Caki2 (cell line): ENCODE measurements around the gene GPALPP1. TPM values are rescaled to one million over a fixed set of nuclear protein-coding genes. Genes with fewer than 3 reads are reported as not detected.
"Not testable (repeated sequence)": the region's sequence is repeated elsewhere in the genome, so short reads cannot be mapped to it uniquely, and the experiment has no call there.

Experiments used
- DNase-seq: peaks from one replicate; pipeline ENCODE4 v3.0.0-alpha.2; 2015; ENCODE audit warnings: low read depth
- in situ Hi-C: cut with HindIII; loops from 2 replicates; pipeline ENCODE4 v1.10.0; 2016; ENCODE audit warnings: low sequenced_read_pairs, low pct_unique_long_range_greater_than_20kb, mixed read lengths
- total RNA-seq: library from RNA; depleted of rRNA; stranded (reverse); fragments of >200 nt; shearing (Covaris generic); gene quantifications from 2 replicates; pipeline ENCODE4 v1.2.3, GENCODE V29; 2014; ENCODE audit warnings: low replicate concordance

Gene GPALPP1
- total RNA-seq, 1 experiment from 2014 or later, result 13.8 TPM

DNA sequence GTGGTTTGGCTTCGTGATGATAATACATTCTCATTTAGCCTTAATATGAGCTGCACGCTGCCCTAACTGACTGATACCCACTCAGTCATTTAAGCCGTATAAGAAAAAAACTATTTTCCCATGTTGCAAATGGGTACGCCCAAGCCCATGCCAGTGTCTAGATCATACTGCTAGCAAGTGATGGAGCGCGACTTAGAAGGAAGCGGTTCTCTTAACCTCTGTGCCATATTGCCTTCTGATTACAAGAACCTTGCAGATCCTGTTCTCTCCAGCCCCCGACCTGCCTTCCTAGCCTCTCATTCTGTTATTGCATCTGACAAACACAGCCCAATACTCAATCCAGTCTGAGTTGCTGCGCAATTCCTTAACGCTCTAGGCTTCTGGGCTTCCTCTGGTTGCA, 603 bp downstream of the GPALPP1 start:
- DNase-seq, result no peak
- in situ Hi-C loops, result no loop called here

DNA sequence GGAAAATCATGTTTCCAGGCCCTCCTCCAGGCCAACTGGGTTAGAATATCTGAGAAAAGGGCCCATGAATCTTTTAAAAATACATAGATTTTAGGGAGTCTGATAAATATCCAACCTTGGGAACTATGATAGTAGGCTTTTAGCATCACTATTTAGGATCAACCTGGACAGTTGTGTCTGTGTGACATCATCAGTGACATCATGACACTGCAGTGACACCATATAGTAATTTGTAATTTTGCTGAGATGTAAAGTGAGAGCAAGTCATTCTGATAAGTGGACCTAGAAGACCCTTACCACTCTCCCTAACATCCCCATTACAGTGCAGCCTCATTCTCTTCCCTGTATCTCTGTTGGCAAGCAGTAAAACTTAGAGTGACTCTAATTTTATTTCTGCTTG, 14.1 kb downstream of the GPALPP1 start:
- in situ Hi-C loops, result no loop called here
- DNase-seq, result no peak

DNA sequence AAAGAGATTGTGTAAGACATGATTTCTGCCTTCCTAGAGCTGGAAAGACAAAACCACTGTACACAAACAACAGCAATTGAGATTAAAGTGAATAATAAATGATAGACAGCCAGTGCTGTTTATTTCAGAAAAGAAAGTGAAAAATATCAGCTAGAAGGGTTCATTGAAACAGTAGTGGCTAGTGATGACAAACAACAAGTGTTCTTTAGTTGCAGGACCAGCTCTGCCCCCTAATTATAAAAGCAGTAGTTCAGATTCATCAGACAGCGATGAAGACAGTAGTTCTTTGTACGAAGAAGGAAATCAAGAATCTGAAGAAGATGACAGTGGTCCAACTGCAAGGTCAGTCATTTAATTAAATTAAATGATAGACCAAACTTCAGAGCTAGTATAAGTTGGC, 14.8 kb downstream of the GPALPP1 start:
- no peak for DNase-seq
- in situ Hi-C loops, result no loop called here

DNA sequence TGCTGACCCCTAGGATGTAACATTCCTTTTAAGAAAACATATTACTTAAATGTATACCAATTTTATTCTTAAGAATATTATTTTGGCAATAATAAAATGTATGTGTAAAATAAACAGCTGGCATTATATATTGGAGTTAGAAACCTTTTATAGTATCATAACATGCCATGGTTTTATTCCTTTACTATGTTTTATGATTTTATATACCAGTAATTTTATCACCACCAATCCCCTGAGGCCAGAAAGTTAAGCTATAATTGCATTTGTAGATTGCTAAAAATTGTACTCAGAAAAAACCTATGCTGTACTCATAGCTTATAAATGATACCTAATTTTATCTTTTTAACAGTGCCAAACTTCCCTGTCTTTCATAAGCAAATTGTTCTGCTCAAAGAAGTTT, 17.9 kb downstream of the GPALPP1 start:
- in situ Hi-C loops, result no loop called here
- DNase-seq, result no peak

DNA sequence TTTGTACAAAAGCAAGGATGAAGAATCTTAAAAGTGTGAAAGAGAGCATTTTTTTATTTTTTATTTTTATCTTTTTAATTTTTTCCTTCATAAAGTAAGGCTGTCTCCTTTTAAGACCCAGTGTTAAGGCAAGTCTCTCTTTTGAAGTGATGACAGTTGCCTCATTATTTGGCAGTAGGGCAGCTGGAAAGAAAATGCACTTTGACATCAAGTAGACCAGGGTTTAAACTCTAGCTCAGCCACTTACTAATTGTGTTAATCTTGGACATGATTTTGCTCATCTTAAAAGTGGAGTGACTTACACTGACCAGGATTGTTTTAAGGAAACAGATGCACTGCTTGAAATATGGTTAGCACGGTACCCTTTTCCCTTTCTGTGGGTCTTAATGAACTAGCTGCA, 18.5 kb downstream of the GPALPP1 start:
- DNase-seq, result no peak
- in situ Hi-C loops, result no loop called here

DNA sequence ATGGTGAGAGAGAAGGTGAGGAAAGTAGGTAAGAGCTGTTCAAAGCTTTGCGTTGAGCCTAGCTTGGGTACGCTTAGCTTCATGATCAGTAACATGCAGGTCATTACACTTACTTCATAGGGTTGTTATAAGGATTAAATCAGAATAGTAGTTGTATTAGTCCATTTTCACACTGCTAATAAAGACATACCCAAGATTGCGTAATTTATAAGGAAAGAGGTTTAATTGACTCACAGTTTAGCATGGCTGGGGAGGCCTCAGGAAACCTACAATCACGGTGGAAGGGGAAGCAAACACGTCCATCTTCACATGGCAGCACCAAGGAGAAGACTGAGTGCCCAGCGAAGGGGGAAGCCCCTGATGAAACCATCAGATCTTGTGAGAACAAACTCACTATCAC, 21.9 kb downstream of the GPALPP1 start:
- no peak for DNase-seq
- in situ Hi-C loops, result no loop called here

DNA sequence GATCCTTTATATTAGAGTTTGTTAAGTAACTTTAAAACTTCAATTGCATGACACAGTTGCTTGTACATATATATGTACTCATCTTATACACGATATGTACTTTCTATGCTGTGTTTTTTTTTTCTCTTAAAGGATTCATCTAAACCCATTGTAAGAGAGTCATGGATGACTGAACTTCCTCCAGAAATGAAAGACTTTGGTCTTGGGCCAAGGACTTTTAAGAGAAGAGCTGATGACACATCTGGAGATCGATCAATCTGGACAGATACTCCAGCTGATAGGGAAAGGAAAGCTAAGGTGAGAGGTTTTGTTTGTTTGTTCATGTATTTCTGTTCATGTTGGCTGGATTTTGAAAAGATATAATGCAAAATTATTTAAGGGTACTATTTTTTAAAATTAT, 26.0 kb downstream of the GPALPP1 start:
- DNase-seq, result no peak
- in situ Hi-C loops, result no loop called here

DNA sequence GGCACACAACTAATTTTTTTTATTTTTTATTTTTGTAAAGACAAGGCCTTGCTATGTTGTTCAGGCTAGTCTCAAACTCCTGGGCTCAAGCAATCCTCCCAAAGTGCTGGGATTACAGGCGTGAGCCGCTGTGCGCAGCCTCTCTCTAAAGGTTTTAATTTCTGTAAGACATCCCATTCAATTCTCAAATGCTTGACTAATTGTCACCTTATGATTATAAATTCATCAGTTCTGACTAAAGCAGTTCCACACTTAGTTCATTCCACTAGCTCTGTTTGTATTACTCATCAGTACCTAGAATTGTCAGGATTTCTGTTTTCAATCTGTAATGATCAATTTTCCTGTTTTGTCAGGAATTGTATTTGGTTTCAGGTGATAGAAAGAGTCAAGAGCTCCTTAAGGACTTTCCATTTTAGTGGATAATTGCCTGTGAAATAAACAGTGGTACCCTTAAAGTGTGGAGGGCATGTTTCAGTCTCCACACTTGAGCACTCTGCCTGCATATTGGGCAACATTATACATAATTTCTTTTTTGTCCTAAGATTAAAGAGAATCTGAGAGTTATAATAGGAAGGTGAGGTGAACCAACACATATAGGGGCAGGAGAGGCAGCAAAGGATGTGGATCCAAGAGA, 27.6 kb downstream of the GPALPP1 start:
- no peak for DNase-seq
- in situ Hi-C loops, result no loop called here

DNA sequence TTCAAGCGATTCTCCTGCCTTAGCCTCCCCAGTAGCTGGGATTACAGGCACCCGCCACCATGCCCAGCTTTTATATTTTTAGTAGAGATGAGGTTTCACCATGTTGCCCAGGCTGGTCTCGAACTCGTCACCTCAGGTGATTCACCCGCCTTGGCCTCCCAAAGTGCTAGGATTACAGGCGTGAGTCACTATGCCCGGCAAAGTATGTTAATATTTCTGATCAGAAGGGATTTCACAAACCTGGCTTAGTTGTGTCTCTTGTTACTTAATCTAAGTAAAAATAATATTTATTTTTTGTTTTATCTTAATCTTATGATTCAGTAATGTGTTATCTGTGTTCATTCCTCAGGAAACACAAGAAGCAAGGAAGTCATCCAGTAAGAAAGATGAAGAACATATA, 30.6 kb downstream of the GPALPP1 start:
- DNase-seq, in situ Hi-C loops: not testable (repeated sequence)

DNA sequence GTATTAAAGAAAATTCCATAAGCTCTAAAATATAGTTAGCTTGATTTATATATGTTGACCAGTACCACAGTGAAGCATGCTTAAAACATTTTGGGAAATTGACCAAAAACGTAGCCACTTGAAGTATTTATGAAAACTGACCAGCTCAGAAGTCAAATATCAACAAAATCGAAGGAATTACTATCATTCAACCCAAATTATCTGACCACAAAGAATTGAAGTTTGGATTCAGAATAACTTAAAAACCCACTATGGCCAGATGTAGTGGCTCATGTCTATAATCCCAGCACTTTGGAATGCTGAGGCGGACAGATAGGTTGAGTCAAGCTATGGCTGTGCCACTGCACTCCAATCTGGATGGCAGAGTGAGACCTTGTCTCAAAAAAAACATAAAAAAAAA, 31.9 kb downstream of the GPALPP1 start:
- in situ Hi-C loops, result no loop called here
- no peak for DNase-seq

DNA sequence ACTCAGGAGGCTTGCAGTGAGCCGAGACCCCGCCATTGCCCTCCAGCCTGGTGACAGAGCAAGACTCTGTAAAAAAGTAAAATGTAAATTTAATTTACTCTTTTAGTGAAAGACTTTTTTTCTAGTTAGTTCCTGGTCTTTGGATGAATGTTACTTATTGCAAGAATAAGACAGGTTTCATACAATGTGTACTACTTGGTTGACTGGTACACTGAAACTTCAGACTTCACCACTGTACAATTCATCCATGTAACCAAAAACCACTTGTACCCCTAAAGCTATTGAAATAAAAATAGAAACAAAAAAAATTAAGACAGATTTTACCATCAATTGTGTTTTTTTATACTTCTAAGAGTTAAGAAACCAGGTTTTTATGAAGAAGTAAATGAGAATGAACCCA, 35.5 kb downstream of the GPALPP1 start:
- in situ Hi-C loops, result no loop called here
- DNase-seq, result no peak

DNA sequence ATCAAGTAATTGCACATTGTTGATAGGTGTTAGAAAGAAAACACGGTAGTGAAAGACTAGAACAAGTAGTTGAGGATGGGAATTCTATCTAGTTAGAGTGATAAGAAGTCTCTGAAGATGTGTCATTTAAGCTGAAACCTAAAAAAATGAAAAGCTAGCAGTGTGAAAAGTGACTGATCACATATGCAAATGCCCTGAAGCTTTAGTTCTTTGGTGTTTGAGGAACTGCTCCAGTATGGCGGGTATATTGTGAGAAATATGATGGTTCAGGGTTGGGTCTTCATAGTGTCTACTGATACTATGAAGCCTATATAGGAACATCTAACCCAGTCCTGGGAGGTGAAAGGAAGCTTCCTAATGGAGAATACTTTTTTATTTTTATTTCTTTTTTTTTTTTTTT, 45.0 kb downstream of the GPALPP1 start:
- in situ Hi-C loops, result no loop called here
- no peak for DNase-seq

DNA sequence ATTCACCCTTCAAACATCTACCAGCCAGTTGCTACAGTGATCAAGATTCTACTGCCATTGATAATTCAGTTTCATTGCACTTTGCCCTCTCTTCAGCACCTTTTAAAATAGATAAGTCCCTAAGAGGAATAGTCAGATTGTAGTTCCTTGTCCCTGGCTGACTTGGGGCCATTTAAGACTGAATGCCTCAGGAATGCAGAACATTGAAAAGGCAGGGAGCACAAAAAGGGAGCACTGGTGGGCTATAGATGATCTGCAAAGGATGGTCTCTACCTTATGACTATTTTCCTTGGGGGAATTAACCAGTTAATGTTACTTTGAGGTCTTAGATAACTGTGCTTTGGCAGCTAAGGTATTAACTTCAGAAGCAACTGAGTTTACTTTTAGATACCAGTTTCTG, 46.9 kb downstream of the GPALPP1 start:
- in situ Hi-C loops, result no loop called here
- no peak for DNase-seq

DNA sequence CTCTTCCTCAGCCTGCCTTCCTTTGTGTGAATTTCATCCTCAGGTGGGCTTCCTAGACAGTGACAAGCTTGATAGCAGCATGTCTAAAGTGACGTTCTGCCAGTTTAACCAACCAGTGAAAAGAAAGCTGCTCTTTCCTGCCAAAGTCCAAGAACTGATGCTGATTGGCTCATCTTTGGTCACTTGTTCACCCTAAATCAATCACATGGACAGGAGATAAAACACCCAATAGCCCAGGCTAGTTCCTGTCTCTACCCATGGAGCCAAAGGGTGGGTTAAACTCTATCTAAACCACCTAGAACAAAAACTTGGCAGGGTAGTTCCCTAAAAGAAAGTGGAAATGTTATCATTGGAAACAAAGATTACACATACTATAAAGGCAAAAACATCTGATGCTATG, 50.8 kb downstream of the GPALPP1 start:
- no peak for DNase-seq
- in situ Hi-C loops, result no loop called here

DNA sequence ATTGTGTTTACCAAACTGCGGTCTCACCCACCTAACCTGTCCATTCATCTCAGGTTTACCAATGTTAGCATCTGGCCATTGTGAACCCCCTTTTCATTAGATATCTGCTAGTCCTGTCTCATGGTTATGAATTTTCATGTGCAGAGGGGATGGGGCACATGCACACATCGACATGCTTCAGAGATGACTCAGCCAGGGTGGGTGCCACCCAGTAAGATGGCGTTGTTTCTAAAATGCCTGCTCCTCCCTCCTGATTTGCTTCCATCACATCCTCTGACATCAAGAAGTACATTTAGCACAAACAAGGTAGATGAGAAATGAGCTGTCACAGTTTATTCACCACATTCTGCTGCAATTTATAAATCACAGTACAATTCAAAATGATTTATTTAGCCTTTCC, 51.3 kb downstream of the GPALPP1 start:
- DNase-seq, result no peak
- in situ Hi-C loops, result no loop called here

DNA sequence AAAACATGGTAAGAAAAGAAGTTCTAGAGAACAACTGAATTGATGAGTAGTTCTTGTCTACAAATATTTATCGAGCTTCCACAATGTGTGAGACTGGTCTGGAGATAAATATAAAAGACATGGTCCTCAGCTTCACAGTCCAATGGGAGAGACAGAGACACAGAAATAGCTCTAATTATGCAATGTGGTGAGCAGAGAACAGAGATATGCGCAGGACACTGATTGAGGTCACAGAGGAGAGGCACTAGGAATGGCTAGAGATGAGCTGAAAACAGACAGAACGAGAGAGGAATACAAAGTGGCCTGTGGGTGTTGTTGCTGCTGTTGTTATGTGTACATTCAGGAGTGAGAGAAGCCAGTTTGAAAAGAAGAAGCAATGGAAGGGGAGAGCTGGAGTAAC, 53.2 kb downstream of the GPALPP1 start:
- in situ Hi-C loops, result no loop called here
- no peak for DNase-seq

DNA sequence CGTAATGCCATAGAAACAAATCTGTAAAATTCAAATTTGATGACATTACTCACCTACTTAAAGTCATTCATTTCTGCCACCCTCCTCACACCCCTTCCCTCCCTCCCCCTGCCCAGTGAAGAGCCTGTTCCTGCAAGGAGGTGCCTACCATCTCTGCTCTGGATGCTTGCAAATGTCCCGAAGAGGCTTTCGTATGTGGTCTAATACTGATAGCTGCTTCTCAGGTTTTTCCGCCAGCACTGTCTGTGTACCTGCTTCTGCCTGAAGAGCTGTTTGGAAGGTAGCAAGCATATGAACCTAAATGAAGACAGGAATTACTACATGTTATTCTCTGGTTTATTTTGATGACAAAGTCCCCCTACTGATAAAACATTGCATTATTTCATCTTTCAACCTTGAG, 57.1 kb downstream of the GPALPP1 start:
- no peak for DNase-seq
- in situ Hi-C loops, result no loop called here

DNA sequence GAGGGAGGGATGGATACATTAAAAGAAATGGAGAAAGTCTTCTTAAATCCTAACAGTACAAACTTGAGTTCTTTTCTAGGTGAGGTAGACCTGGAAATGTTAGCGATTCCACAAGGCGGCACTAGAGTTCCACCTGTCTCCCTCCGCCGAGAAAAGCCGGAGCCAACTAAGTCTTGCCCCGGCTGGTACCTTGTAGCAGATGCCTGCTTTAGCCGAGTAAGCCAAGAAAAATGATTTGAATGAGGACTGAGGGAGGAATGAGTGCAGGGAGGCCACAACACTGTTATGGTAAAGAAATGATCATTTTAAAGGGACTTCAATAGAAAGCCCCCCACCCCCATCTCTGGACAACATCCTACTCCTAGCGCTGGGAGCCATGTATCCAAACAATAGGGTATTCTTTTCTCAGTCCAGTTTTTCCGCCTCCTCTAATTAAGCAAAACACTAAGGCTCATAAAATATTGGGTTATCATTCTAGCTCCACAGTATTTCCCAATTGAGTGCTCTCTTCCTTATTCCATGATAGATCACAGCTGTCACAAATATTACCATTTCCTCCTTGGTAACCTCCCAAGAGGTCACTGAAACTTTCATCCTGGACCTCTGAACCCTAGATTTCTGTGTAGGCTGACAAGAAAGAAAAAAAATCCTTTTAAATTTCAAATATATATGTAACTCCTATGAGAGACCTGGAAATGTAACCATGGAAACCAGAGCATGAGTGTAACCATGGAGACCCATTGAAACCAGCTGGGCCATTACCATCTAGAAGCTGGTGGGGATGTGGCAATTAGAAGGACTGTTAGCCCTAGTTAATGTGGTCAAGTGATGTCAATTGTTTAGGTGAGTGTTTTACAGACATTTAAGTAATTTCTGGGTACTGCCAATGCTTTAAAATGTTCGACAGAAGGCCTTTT, 58.3 kb downstream of the GPALPP1 start:
- in situ Hi-C loops, result no loop called here
- peak; percentile 63 for DNase-seq

DNA sequence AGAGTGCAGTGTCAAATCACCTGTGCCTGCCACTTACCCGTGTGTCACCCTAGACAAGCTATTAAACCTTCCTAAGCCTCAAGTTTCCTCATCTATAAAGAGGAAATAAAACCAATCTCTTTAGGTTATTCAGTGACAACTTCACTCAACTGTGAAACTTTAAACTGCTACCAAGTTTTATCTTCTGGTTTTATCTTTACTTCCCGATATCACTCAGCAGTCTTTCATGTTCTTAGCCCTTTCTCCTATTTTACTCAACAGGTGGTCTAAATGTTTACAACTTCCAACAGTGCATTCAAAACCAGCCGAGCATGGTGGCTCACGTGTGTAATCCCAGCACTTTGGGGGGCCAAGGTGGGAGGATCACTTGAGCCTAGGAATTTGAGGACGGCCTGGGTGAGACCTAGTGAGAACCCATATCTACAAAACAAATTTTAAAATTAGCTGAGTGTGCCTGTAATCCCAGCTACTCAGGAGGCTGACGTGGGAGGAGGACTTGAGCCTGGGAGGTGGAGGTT, 59.6 kb downstream of the GPALPP1 start:
- no peak for DNase-seq
- in situ Hi-C loops, result no loop called here

DNA sequence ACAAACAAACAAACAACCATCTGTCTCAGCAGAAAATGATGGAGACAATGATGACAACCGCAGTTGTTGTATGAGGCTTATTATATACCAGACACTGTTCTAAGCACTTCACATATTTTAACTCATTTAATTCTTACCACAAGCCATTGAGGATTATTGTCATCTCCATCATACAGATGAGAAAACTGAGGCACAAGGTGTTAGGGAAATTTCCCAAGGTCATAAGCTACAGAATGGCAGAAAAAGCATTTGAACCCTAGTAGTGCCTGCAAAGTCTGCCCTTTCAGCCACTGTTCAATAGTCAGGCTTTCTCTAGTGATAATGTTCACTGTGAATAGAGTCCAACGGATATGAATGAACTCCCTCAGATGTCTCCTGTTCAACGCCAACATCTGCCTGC, 60.1 kb downstream of the GPALPP1 start:
- DNase-seq, result no peak
- in situ Hi-C loops, result no loop called here
